ENCODE data around the gene ENTPD1.
"Not testable (repeated sequence)": the region's sequence is repeated elsewhere in the genome, so short reads cannot be mapped to it uniquely, and the experiment has no call there.

Gene ENTPD1

GRCh38 chr10:95728526-95728925, 27.4 kb upstream of the ENTPD1 start:
- H3K23ac ChIP-seq (ENCODE audit: low read depth, low read length, poor library complexity), result no peak overlapping the region
- H4K91ac ChIP-seq (ENCODE audit: low read depth, low read length, poor library complexity), result no peak overlapping the region
- H3K14ac ChIP-seq (ENCODE audit: low read length), result no peak overlapping the region
- no peak overlapping the region for H3K4me2 ChIP-seq (ENCODE audit: insufficient read depth, low read length, poor library complexity, severe bottlenecking)
- H3K4me3 ChIP-seq (ENCODE audit: low read length in 2 of 2), result no peak overlapping the region
- H2BK5ac ChIP-seq (ENCODE audit: low read length), result no peak overlapping the region
- H3K18ac ChIP-seq (ENCODE audit: low read length), result no peak overlapping the region
- H3K4ac ChIP-seq (ENCODE audit: low read length), result no peak overlapping the region
- no peaks in the 10 kb centered on the region for H3K27me3 ChIP-seq (ENCODE audit: control insufficient read depth in 3 of 3, insufficient read depth in 3 of 3, low read depth in 1 of 3, low read length in 3 of 3)
- H2AK5ac ChIP-seq (ENCODE audit: low read depth, low read length), result no peak overlapping the region
- H3K27ac ChIP-seq (replicated peaks; ENCODE audit: low read length), result no peak overlapping the region
- H3K9me3 ChIP-seq (replicated peaks in 1 of 2; ENCODE audit: control insufficient read depth in 2 of 2, insufficient read depth in 1 of 2, low read depth in 1 of 2, low read length in 2 of 2), result peaks cover 0 to 3% of the 10 kb centered on the region in 2 donors
- H3K4me1 ChIP-seq (ENCODE audit: control insufficient read depth in 2 of 2, insufficient read depth in 1 of 2, low read depth in 1 of 2, low read length in 2 of 2), result no peaks in the 10 kb centered on the region
- DNase-seq (ENCODE audit: low spot score), result no peak
- H3K79me1 ChIP-seq (ENCODE audit: low read depth, low read length), result no peaks in the 10 kb centered on the region
- no peak overlapping the region for H2BK12ac ChIP-seq (ENCODE audit: low read length)
- no peak overlapping the region for H4K8ac ChIP-seq (ENCODE audit: low read depth, low read length)
- no peak overlapping the region for H3K9ac ChIP-seq (ENCODE audit: low read depth, low read length, poor library complexity)
- no peak overlapping the region for H2BK120ac ChIP-seq (ENCODE audit: low read depth, low read length)
- H2AFZ ChIP-seq (ENCODE audit: low read length), result no peak overlapping the region
- no peaks in the 10 kb centered on the region for H3K36me3 ChIP-seq (replicated peaks in 1 of 2; ENCODE audit: control insufficient read depth in 2 of 2, insufficient read depth in 2 of 2, low read length in 2 of 2)
- no CpG with 5 or more reads among the region's 4 CpGs for WGBS, 2 donors (ENCODE audit: extremely low coverage in 2 of 2, insufficient read length in 2 of 2, insufficient replicate concordance in 1 of 2)
- no peak overlapping the region for H2BK15ac ChIP-seq (ENCODE audit: low read length)

GRCh38 chr10:95729323-95730055, 26.5 kb upstream of the ENTPD1 start:
- no peak overlapping the region for H4K8ac ChIP-seq (ENCODE audit: low read depth, low read length)
- no peaks in the 10 kb centered on the region for H3K79me1 ChIP-seq (ENCODE audit: low read depth, low read length)
- H3K27me3 ChIP-seq (ENCODE audit: control insufficient read depth in 3 of 3, insufficient read depth in 3 of 3, low read depth in 1 of 3, low read length in 3 of 3), result no peaks in the 10 kb centered on the region
- no peak overlapping the region for H3K4ac ChIP-seq (ENCODE audit: low read length)
- no CpG with 5 or more reads among the region's 3 CpGs for WGBS, 2 donors (ENCODE audit: extremely low coverage in 2 of 2, insufficient read length in 2 of 2, insufficient replicate concordance in 1 of 2)
- H2BK5ac ChIP-seq (ENCODE audit: low read length), result no peak overlapping the region
- no peak overlapping the region for H3K27ac ChIP-seq (replicated peaks; ENCODE audit: low read length)
- no peak overlapping the region for H3K9ac ChIP-seq (ENCODE audit: low read depth, low read length, poor library complexity)
- peaks cover 0 to 3% of the 10 kb centered on the region in 2 donors for H3K9me3 ChIP-seq (replicated peaks in 1 of 2; ENCODE audit: control insufficient read depth in 2 of 2, insufficient read depth in 1 of 2, low read depth in 1 of 2, low read length in 2 of 2)
- no peaks in the 10 kb centered on the region for H3K36me3 ChIP-seq (replicated peaks in 1 of 2; ENCODE audit: control insufficient read depth in 2 of 2, insufficient read depth in 2 of 2, low read length in 2 of 2)
- H3K4me1 ChIP-seq (ENCODE audit: control insufficient read depth in 2 of 2, insufficient read depth in 1 of 2, low read depth in 1 of 2, low read length in 2 of 2), result no peaks in the 10 kb centered on the region
- H3K18ac ChIP-seq (ENCODE audit: low read length), result no peak overlapping the region
- no peak overlapping the region for H4K91ac ChIP-seq (ENCODE audit: low read depth, low read length, poor library complexity)
- H2BK120ac ChIP-seq (ENCODE audit: low read depth, low read length), result no peak overlapping the region
- no peak overlapping the region for H3K23ac ChIP-seq (ENCODE audit: low read depth, low read length, poor library complexity)
- H3K14ac ChIP-seq (ENCODE audit: low read length), result no peak overlapping the region
- no peak overlapping the region for H3K4me2 ChIP-seq (ENCODE audit: insufficient read depth, low read length, poor library complexity, severe bottlenecking)
- no peak overlapping the region for H2AK5ac ChIP-seq (ENCODE audit: low read depth, low read length)
- no peak for DNase-seq (ENCODE audit: low spot score)
- H2BK12ac ChIP-seq (ENCODE audit: low read length), result no peak overlapping the region
- H2BK15ac ChIP-seq (ENCODE audit: low read length), result no peak overlapping the region
- no peak overlapping the region for H3K4me3 ChIP-seq (ENCODE audit: low read length in 2 of 2)
- no peak overlapping the region for H2AFZ ChIP-seq (ENCODE audit: low read length)

GRCh38 chr10:95730233-95730632, 25.7 kb upstream of the ENTPD1 start:
- no peak overlapping the region for H4K91ac ChIP-seq (ENCODE audit: low read depth, low read length, poor library complexity)
- H3K27me3 ChIP-seq (ENCODE audit: control insufficient read depth in 3 of 3, insufficient read depth in 3 of 3, low read depth in 1 of 3, low read length in 3 of 3), result no peaks in the 10 kb centered on the region
- H3K9ac ChIP-seq (ENCODE audit: low read depth, low read length, poor library complexity), result no peak overlapping the region
- no peak overlapping the region for H3K18ac ChIP-seq (ENCODE audit: low read length)
- H3K27ac ChIP-seq (replicated peaks; ENCODE audit: low read length), result no peak overlapping the region
- DNase-seq (ENCODE audit: low spot score), result no peak
- no CpG with 5 or more reads among the region's 1 CpG for WGBS, 2 donors (ENCODE audit: extremely low coverage in 2 of 2, insufficient read length in 2 of 2, insufficient replicate concordance in 1 of 2)
- no peak overlapping the region for H3K14ac ChIP-seq (ENCODE audit: low read length)
- H4K8ac ChIP-seq (ENCODE audit: low read depth, low read length), result no peak overlapping the region
- no peak overlapping the region for H3K23ac ChIP-seq (ENCODE audit: low read depth, low read length, poor library complexity)
- peaks cover 0 to 3% of the 10 kb centered on the region in 2 donors for H3K9me3 ChIP-seq (replicated peaks in 1 of 2; ENCODE audit: control insufficient read depth in 2 of 2, insufficient read depth in 1 of 2, low read depth in 1 of 2, low read length in 2 of 2)
- no peaks in the 10 kb centered on the region for H3K79me1 ChIP-seq (ENCODE audit: low read depth, low read length)
- no peak overlapping the region for H2BK120ac ChIP-seq (ENCODE audit: low read depth, low read length)
- H2AFZ ChIP-seq (ENCODE audit: low read length), result no peak overlapping the region
- no peak overlapping the region for H2BK5ac ChIP-seq (ENCODE audit: low read length)
- H3K36me3 ChIP-seq (replicated peaks in 1 of 2; ENCODE audit: control insufficient read depth in 2 of 2, insufficient read depth in 2 of 2, low read length in 2 of 2), result no peaks in the 10 kb centered on the region
- H3K4ac ChIP-seq (ENCODE audit: low read length), result no peak overlapping the region
- H3K4me3 ChIP-seq (ENCODE audit: low read length in 2 of 2), result no peak overlapping the region
- H3K4me2 ChIP-seq (ENCODE audit: insufficient read depth, low read length, poor library complexity, severe bottlenecking), result no peak overlapping the region
- no peak overlapping the region for H2AK5ac ChIP-seq (ENCODE audit: low read depth, low read length)
- H2BK12ac ChIP-seq (ENCODE audit: low read length), result no peak overlapping the region
- no peak overlapping the region for H2BK15ac ChIP-seq (ENCODE audit: low read length)
- no peaks in the 10 kb centered on the region for H3K4me1 ChIP-seq (ENCODE audit: control insufficient read depth in 2 of 2, insufficient read depth in 1 of 2, low read depth in 1 of 2, low read length in 2 of 2)

GRCh38 chr10:95732907-95733306, 23.1 kb upstream of the ENTPD1 start:
- not testable (repeated sequence) for H3K18ac ChIP-seq (ENCODE audit: low read length); H3K4ac ChIP-seq (ENCODE audit: low read length); H3K4me2 ChIP-seq (ENCODE audit: insufficient read depth, low read length, poor library complexity, severe bottlenecking); H2BK12ac ChIP-seq (ENCODE audit: low read length); H3K27me3 ChIP-seq (ENCODE audit: control insufficient read depth in 3 of 3, insufficient read depth in 3 of 3, low read depth in 1 of 3, low read length in 3 of 3); H2AK5ac ChIP-seq (ENCODE audit: low read depth, low read length); H2BK5ac ChIP-seq (ENCODE audit: low read length); H4K91ac ChIP-seq (ENCODE audit: low read depth, low read length, poor library complexity); H2BK15ac ChIP-seq (ENCODE audit: low read length); H3K23ac ChIP-seq (ENCODE audit: low read depth, low read length, poor library complexity); H3K4me3 ChIP-seq (ENCODE audit: low read length in 2 of 2); H4K8ac ChIP-seq (ENCODE audit: low read depth, low read length); H3K79me1 ChIP-seq (ENCODE audit: low read depth, low read length); H3K9me3 ChIP-seq (replicated peaks in 1 of 2; ENCODE audit: control insufficient read depth in 2 of 2, insufficient read depth in 1 of 2, low read depth in 1 of 2, low read length in 2 of 2); DNase-seq (ENCODE audit: low spot score); H3K27ac ChIP-seq (replicated peaks; ENCODE audit: low read length); H2BK120ac ChIP-seq (ENCODE audit: low read depth, low read length); H3K4me1 ChIP-seq (ENCODE audit: control insufficient read depth in 2 of 2, insufficient read depth in 1 of 2, low read depth in 1 of 2, low read length in 2 of 2); H3K14ac ChIP-seq (ENCODE audit: low read length); H2AFZ ChIP-seq (ENCODE audit: low read length); H3K9ac ChIP-seq (ENCODE audit: low read depth, low read length, poor library complexity); H3K36me3 ChIP-seq (replicated peaks in 1 of 2; ENCODE audit: control insufficient read depth in 2 of 2, insufficient read depth in 2 of 2, low read length in 2 of 2)
- WGBS, 2 donors (ENCODE audit: extremely low coverage in 2 of 2, insufficient read length in 2 of 2, insufficient replicate concordance in 1 of 2), result no CpG with 5 or more reads among the region's 6 CpGs
